Activated CD4-positive, alpha-beta T cell treated with anti-CD3 and anti-CD28 coated beads, Interleukin-2, amount 50 U/mL, for 48 hours (primary cell): ENCODE results near the gene MPND.

Experiments
- DNase-seq, 2 experiments: peaks; one replicate each; pipeline ENCODE4 v3.0.0-alpha.2; 2020

The MPND gene

GRCh38 chr19:4350726-4351125 is 7.4 kb downstream of the MPND start:
- DNase-seq, result no peak

GRCh38 chr19:4352701-4353121 is 9.3 kb downstream of the MPND start:
- peak; percentile 66 to 71 for DNase-seq

GRCh38 chr19:4354282-4354681 is 10.9 kb downstream of the MPND start:
- DNase-seq, result no peak

GRCh38 chr19:4354897-4355296 is 11.5 kb downstream of the MPND start:
- DNase-seq, result no peak

- no peak for DNase-seq
Measured at GRCh38 chr19:4357095-4357797, 13.9 kb downstream of the MPND start.

- DNase-seq, result no peak
Measured at GRCh38 chr19:4357921-4358326, 14.6 kb downstream of the MPND start.

- DNase-seq, result no peak
Measured at GRCh38 chr19:4358709-4359626, 15.6 kb downstream of the MPND start.

GRCh38 chr19:4359627-4360000 is 16.3 kb downstream of the MPND start:
- no peak for DNase-seq

- DNase-seq, result no peak
Measured at GRCh38 chr19:4360081-4360569, 16.8 kb downstream of the MPND start.

GRCh38 chr19:4360641-4361151 is 17.3 kb downstream of the MPND start:
- no peak for DNase-seq

- no peak for DNase-seq
Measured at GRCh38 chr19:4361152-4362046, 18.0 kb downstream of the MPND start.

GRCh38 chr19:4362101-4362828 is 18.9 kb downstream of the MPND start:
- no peak for DNase-seq

GRCh38 chr19:4362831-4363545 is 19.6 kb downstream of the MPND start:
- DNase-seq, result no peak

- no peak for DNase-seq
Measured at GRCh38 chr19:4363571-4364304, 20.4 kb downstream of the MPND start.

- no peak for DNase-seq
Measured at GRCh38 chr19:4365341-4365740, 22.0 kb downstream of the MPND start.

GRCh38 chr19:4365791-4366665 is 22.7 kb downstream of the MPND start:
- DNase-seq, result no peak

- no peak for DNase-seq
Measured at GRCh38 chr19:4366666-4367335, 23.4 kb downstream of the MPND start.

- no peak for DNase-seq
Measured at GRCh38 chr19:4367336-4367723, 24.0 kb downstream of the MPND start.

- DNase-seq, result no peak
Measured at GRCh38 chr19:4367781-4368127, 24.4 kb downstream of the MPND start.
